Suppressor macrophage treated with lipopolysaccharide for 1 hour (primary cell): ENCODE results near the gene WDR45B.

Source experiments
- DNase-seq, 3 donors: peaks; one replicate each; pipeline ENCODE4 v3.0.0-alpha.2; 2020 to 2022

WDR45B gene

GRCh38 chr17:82623707-82624106 lies 24.5 kb downstream of the WDR45B start:
- peak; percentile 55 to 68 (median 61) for DNase-seq

DNA sequence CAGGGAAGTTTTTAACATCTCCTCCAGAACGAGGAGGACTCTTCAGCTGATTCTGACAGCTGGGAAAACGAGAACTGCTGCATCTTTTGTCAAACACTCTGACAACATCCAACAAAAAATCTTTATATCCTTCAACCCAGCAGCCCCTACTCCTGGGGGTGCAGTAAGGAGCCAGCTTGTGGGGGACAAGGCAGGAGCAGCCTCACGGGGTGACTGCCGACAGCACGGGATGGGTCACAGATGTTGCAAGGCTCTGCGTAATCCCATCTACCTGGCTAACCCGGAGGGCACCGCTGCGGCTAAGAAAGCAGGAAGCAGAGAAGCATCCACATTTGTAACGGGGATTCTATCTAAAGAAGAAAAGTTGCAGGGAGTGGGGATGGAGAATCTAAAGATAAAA lies 28.6 kb downstream of the WDR45B start:
- DNase-seq = no peak

- no peak for DNase-seq
These were observed 29.0 kb downstream of the WDR45B start for GRCh38 chr17:82619211-82619610.

- no peak for DNase-seq
These were observed 32.1 kb downstream of the WDR45B start for GRCh38 chr17:82616021-82616711.

DNA sequence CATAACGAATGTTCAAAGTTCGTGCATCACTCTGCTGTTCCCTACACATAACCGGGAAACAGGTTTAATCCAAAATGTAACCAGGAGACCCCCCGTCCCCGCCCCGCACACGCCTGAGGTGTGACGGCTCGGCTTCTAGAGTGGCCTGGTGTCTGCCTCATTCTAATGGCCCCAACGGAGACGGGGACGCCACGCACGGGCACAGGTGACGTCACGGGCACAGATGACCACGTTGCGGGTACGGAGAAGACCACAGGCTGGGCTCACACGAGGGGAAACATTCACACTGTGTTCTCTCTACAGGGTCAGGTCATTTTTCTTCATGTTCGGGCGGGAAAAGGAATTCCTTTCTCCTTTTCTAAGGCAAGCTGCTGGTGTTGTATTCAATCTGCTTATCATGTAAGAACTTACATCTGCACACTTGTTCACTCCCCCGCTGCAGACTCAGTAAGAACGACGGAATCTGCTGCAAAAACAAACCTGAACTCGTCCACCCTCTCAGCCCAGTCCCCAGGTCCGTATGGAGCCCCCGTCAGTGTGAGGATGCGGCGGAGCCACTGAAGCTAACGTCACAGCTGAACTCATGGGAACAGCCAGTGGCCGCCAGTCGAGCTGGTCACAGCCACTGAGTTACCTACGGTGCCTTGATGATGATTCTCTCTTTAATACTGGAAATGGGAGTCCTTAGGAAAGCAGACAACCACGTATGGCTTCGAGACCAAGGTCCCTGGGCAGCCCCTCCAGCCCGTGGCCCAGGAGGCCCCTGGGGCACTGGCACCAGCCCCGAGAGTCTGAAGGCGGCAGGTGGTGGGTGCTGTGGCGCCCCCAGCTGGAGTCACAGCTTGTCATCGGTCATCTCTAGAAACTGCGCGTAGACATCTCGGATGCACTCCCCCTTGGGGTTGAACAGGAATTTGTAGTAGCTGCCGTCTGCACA lies 32.9 kb downstream of the WDR45B start:
- no peak for DNase-seq

GRCh38 chr17:82614095-82614631 lies 34.1 kb downstream of the WDR45B start:
- DNase-seq = no peak

DNA sequence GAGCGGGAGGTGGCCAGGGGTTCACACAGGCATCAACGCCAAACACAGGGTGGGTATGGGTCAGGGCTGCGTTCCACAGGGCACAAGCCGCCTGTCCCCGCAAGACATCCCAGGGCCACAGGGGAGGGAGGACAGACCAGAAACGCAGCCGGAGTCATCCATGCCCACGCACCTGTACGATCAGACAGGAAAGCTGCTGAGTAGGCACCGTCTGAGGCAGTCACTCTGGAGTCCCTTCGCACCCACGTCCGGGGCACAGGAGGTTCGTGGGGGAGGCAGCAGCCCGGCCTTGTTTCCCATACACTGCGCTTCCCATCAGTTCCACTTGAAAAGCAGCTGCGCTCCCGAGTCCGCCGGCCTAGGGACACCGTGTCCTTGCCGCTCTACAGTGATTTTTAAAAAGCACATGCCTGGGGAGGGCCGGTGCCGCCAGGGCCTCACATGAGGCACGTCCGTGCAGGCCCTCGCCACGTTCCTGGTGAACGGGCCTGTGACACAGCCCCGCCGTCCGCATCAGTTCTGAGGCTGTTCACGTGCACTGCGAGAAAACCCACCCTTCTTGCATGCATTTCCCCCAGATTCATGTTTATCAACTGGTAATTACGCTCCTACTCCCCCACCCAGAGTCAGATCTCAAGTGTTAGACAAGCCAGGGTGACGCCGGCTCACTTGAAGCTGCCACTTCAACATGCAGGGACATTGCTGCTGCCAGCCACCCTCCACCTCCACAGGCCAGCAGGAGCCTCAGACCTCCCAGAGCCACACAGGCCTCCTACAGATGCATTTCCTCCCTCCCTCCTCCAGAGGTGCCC lies 34.8 kb downstream of the WDR45B start:
- DNase-seq = no peak

- DNase-seq = no peak
These were observed 36.8 kb downstream of the WDR45B start for GRCh38 chr17:82611140-82612058.

DNA sequence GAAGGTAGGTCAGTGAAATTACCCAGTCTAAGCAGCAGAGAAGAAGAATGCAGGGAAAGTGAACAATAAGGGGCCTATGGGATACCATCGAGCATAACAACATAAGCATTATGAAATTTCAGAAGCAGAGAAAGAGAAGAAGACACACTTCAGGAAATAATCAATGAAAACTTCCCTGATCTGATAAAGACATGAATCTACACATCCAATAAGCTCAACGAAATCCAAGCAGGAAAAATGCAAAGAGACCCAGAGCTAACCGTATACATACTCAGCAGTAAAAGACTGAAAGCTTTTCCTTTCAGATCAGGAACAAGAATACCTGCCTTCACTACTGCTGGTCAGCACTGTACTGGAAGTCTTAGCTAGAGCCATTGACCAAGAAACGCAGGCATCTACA lies 38.6 kb downstream of the WDR45B start:
- no peak for DNase-seq

DNA sequence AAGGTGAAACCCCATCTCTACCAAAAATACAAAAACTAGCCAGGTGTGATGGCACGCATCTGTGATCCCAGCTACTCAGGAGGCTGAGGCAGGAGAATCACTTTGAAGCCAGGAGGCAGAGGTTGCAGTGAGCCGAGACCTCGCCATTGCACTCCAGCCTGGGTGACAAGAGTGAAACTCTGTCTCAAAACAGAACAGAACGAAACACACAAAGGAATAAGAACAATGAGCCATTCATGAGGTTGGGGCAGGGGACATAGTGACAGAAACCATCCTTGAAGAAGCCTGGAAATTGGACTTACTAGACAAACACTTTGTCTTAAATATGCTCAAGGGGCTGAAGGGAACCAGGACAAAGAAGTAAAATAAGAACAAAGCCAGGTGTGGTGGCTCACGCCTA lies 39.4 kb downstream of the WDR45B start:
- DNase-seq = no peak

GRCh38 chr17:82605939-82606600 lies 42.2 kb downstream of the WDR45B start:
- DNase-seq = peak in 1 of 3 donors; percentile 28

DNA sequence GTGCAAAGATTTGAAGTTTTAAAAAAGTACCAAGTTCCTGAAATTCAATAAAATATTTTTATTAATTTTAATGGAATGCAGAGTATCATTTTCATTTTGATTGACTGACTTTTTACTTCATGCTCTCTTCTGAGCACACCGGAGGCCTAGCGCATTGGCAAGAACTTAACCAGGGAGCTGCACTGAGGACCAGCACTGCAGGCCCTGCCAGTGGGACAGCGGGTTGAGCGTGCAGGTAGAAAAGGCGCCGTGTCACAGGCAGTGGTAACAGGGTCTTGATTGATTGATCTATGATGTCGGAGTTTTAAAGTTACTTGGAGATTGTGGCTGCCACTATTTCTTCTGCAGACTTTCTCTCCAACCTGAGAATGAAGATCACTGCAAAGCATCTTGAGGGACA lies 43.7 kb downstream of the WDR45B start:
- no peak for DNase-seq

DNA sequence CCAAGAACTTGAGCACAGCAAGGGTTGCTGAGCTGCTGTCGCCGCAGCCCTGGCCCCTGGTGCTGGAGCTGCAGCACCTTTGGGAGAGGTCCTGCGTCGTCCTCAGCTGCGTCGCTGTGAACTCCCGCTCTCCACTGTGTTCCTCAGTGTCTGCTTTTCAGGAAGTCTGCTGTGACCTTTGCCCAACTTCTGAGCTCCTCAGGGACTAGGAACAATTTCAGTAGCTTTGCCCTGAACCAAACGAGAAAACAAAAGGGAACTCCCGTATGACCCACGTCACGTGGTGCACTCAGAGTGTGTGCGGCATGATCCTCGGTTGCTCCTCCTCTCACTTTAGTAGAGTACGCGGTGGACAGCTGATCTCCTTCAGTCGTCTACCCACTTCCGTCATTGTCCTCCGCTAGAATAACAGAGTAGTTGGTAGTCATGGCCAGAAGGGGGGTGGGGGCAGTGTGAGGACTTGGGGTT lies 44.2 kb downstream of the WDR45B start:
- peak; percentile 88 to 95 (median 90) for DNase-seq

- DNase-seq = no peak
These were observed 45.1 kb downstream of the WDR45B start for GRCh38 chr17:82602986-82603710.

DNA sequence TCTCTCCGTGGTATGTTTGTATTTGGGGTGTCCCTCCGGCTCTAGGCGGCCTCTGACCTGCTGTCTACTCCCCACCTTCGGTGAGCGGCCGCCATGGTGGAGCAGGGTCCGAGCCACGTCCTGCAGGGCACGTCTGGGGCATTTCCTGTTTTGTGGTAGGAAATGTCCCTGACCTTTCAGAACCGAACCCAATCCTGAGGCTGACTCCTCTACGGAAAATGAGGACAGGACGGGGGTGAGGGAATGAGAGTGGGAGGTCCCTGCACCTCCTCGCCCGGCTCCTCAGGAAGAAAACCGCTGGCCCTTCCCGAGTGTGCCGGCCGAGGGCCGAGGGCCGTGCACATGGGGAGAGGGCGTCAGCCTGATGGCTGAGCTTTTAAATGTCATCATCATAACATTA lies 45.8 kb downstream of the WDR45B start:
- no peak for DNase-seq

DNA sequence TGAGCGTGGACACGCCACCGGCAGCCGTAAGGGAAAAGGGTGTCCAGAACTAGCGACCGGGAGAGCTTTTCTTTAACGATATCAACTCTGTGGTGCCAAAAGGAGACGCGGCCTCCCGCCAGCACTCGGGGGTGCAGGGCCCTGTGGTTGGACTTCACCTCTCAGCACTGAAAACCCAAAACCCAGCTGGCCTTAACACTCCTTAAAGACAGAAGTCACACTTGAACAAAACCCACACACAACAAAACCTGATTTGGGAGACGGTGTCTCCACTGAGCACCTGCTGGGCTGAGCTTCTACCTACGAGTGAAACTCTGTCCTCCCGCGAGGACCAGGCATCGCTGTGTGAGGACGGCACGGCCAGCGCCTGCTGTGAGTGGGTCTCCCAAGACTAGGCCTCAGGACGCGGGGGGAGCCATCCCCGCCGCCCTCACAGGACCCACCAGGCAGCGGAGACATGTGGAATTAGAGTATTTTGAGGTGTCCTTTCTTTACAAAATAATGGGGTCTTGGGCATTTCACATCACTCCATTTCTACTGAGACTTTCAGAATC lies 46.7 kb downstream of the WDR45B start:
- no peak for DNase-seq

DNA sequence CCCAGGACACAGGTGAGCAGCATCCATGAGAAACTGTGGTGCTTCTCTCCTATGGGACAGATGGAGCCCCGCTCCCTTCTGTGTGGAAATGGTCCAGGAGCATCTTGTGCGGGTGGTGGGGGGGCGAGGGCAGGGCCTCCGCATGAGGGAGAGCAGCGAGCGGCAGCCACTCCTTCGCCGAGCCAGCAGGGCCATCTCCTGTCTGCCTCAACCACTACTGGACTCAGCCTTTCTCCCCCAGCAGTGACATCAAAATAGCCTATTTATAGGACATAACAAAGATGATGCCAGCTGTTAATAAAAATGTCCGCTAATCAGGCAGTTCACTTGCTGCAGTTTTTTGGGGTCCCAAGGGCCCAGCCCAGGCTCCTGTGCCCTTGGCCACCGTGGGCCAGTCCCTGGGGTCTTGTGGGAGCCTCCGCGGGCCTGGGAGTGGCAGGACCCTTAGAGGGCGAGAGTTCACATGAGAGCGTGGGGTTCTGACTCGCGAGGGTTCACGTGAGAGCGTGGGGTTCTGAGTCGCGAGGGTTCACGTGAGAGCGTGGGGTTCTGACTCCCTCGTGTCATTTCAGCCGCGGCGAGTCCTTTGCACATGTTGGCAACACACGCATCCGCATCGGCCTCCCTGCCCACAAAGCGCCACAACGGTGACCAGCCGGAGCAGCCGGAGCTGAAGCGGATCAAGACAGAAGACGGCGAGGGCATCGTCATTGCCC lies 47.4 kb downstream of the WDR45B start:
- no peak for DNase-seq

DNA sequence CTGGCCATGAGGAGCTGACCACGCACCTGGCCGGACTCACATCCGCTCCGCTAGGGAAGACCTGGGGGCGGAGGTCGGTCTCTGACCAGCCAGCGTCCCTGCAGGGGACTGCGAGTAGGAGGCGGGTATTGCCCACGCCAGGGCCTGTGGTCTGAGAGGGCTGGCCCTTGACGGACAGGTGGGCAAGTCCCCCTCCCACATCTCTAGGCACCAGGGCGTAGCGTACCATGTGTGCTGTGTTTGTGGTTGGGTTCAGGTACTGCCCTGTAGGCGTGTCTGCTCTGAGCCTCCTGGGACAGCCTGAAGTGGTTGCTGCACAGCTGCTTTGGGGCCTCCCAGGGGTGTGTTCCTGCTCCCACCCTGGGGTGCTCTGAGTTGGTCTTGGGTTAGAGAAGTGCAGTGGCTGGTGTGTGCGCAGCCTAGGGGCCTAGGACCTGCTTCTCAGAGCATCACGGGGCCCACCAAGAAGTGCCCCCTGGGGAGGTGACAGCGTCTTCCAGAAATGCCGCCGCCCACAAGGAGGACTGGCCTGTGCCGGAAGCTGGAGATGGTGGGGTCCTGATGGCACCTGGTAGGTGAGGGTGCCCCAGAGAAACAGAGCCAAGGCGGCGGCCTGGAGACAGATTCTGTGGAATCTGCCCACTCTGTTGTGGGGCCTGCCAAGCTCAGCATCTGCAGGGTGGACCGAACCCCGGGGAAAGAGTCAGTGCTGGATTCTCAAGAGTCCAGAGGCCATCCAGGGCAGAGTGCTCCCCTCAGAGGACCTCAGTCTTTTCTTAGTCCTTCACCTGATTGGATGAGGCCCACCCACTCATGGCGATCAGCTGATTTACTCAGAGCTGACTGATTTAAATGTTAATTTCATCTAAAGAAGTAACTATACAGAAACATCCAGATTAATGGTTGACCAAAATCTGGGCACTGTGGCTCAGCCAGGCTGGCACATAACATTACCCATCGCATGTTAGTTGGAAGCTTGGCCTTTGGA lies 48.3 kb downstream of the WDR45B start:
- DNase-seq = no peak
